ENCODE results near the gene YTHDF1.
A peak's percentile ranks its signal among the peaks of the same experiment; 100 is the strongest.

The YTHDF1 gene

DNA sequence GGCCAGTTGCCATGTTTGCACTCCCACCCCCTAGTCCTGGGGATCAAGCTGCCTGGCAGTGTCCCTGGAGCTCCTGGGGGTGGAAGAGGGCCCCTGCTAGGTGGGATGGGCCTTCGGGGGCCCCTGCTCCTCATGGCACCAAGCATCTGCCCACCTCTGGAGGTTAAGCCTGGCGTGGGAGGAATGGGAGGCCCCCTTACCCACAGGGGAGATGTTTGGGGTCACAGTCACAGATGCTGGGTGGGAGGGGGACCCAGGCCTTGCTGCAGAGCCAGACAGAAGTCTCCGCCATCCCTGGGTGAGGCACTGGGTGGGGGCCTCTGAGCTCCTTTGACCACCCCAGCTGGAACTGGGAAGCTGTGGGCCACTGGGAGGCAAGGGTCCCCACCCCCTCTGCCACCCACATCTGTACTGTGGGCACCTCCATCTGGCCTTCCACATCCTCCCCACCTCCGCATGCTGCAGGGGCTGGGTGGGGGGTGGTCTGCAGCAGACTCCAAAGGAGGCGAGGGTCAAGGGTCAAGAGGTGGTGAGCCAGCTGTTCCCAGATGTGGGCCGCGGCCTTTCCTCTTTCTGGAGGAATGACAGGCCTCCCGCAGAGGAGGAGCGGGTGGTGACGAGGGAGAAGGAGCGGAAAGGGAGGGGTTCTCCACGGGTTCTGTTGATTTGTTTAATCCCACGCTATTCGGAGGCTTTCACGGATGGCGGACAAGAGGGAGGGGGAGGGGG is 41.5 kb downstream of the YTHDF1 start:
- Histone ChIP-seq H3K36me3 (ENCODE audit: low read depth) (no peaks in the 10 kb centered on the region), H3K27ac (ENCODE audit: poor library complexity, severe bottlenecking) (no peak overlapping the region), H3K27me3 (ENCODE audit: insufficient read depth, poor library complexity, severe bottlenecking) (peaks cover 94% of the 10 kb centered on the region), H3K4me3 (ENCODE audit: severe bottlenecking) (no peak overlapping the region), H3K9me3 (ENCODE audit: severe bottlenecking) (no peaks in the 10 kb centered on the region), H3K4me1 (ENCODE audit: insufficient read depth, poor library complexity, severe bottlenecking) (no peaks in the 10 kb centered on the region)
- TF ChIP-seq CTCF (IDR thresholded peaks at IDR 0.05; ENCODE audit: poor library complexity, severe bottlenecking), result no peak
- ATAC-seq (ENCODE audit: low read depth), result no peak
- DNase-seq (ENCODE audit: low spot score), result no peak

DNA sequence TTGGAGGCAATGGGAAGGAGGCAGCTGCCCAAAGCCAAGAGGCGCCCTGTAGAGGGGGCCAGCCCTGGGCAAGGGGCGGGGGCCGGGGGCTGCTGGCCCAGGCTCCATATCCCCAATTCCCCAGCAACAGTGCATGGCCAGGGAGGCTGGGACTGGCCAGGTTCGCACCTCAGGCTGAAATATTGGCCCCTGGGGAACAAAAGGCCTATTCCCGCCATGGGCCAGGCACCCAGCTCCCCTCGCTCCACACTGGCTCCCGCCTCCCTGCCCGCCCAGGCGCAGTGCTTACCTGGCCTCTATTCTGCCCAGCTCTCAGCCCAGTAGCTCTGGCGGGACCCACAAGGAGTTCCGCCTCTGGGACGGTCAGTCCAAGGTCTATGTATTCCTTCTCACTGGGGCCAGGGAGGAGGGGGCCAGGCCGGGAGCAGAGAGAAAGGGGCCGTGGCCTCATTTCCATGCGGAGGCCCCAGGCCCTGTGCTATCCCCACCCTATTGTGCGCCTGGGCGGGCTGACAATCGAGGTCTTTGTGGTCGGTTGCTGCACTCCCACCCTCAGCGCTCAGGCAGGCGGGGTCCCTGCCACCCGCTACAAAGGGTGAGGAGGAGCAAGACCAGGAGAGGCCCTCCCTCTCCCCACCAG is 42.3 kb downstream of the YTHDF1 start:
- Histone ChIP-seq H3K4me3 (ENCODE audit: severe bottlenecking) (no peak overlapping the region), H3K4me1 (ENCODE audit: insufficient read depth, poor library complexity, severe bottlenecking) (no peaks in the 10 kb centered on the region), H3K9me3 (ENCODE audit: severe bottlenecking) (no peaks in the 10 kb centered on the region), H3K36me3 (ENCODE audit: low read depth) (no peaks in the 10 kb centered on the region), H3K27ac (ENCODE audit: poor library complexity, severe bottlenecking) (no peak overlapping the region), H3K27me3 (ENCODE audit: insufficient read depth, poor library complexity, severe bottlenecking) (peaks cover 88% of the 10 kb centered on the region)
- TF ChIP-seq CTCF (IDR thresholded peaks at IDR 0.05; ENCODE audit: poor library complexity, severe bottlenecking), result no peak
- no peak for DNase-seq (ENCODE audit: low spot score)
- ATAC-seq (ENCODE audit: low read depth), result no peak

DNA sequence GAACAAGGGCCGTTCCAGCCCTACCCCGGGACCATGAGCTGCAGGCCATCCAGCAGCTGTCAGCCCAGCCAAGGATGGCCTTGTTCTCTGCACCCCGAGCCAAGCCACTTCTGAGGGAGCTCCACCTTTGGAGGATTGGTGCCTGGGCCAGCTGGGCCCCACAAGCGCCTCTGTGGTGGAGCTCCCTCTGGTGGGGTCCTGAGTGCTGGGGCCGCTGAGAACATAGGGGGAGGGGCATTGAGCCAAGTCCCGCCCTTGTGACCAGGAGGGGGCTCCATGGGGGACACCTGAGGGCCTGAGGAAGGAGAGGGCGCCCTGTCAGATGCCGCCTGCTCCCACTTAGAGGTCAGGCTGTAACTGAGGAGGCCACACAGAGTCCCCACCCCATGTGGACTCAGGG is 43.2 kb downstream of the YTHDF1 start:
- ATAC-seq (ENCODE audit: low read depth) (no peak), DNase-seq (ENCODE audit: low spot score) (no peak)
- Histone ChIP-seq H3K4me1 (ENCODE audit: insufficient read depth, poor library complexity, severe bottlenecking) (no peaks in the 10 kb centered on the region), H3K27me3 (ENCODE audit: insufficient read depth, poor library complexity, severe bottlenecking) (peaks cover 79% of the 10 kb centered on the region), H3K36me3 (ENCODE audit: low read depth) (no peaks in the 10 kb centered on the region), H3K4me3 (ENCODE audit: severe bottlenecking) (no peak overlapping the region), H3K27ac (ENCODE audit: poor library complexity, severe bottlenecking) (no peak overlapping the region), H3K9me3 (ENCODE audit: severe bottlenecking) (no peaks in the 10 kb centered on the region)
- TF ChIP-seq CTCF (IDR thresholded peaks at IDR 0.05; ENCODE audit: poor library complexity, severe bottlenecking), result no peak

DNA sequence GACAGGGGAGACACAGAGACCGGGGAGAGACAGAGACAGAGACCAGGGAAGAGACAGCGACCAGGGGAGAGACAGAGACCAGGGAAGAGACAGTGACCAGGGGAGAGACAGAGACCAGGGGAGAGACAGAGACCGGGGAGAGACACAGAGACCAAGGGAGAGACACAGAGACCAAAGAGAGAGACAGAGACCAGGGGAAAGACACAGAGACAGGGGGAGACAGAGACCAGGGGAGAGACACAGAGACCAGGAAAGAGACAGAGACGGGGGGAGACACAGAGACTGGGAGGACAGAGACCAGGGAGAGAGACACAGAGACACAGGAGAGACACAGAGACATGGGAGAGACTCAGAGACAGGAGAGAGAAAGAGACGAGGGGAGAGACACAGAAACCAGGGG is 43.9 kb downstream of the YTHDF1 start:
- no peak for DNase-seq (ENCODE audit: low spot score)
- Histone ChIP-seq H3K27me3 (ENCODE audit: insufficient read depth, poor library complexity, severe bottlenecking) (peaks cover 72% of the 10 kb centered on the region), H3K4me1 (ENCODE audit: insufficient read depth, poor library complexity, severe bottlenecking) (no peaks in the 10 kb centered on the region), H3K36me3 (ENCODE audit: low read depth) (no peaks in the 10 kb centered on the region), H3K9me3 (ENCODE audit: severe bottlenecking) (no peaks in the 10 kb centered on the region), H3K27ac (ENCODE audit: poor library complexity, severe bottlenecking) (no peak overlapping the region), H3K4me3 (ENCODE audit: severe bottlenecking) (no peak overlapping the region)
- ATAC-seq (ENCODE audit: low read depth), result no peak
- TF ChIP-seq CTCF (IDR thresholded peaks at IDR 0.05; ENCODE audit: poor library complexity, severe bottlenecking), result no peak

- Histone ChIP-seq H3K9me3 (ENCODE audit: severe bottlenecking) (no peaks in the 10 kb centered on the region), H3K4me1 (ENCODE audit: insufficient read depth, poor library complexity, severe bottlenecking) (no peaks in the 10 kb centered on the region), H3K27me3 (ENCODE audit: insufficient read depth, poor library complexity, severe bottlenecking) (peaks cover 49% of the 10 kb centered on the region), H3K27ac (ENCODE audit: poor library complexity, severe bottlenecking) (no peak overlapping the region), H3K4me3 (ENCODE audit: severe bottlenecking) (no peak overlapping the region), H3K36me3 (ENCODE audit: low read depth) (no peaks in the 10 kb centered on the region)
- ATAC-seq (ENCODE audit: low read depth) (0 out of 3 replicates have a peak, but pooled peaks have one; percentile 9), DNase-seq (ENCODE audit: low spot score) (peak; percentile 81)
- TF ChIP-seq CTCF (IDR thresholded peaks at IDR 0.05; ENCODE audit: poor library complexity, severe bottlenecking), result no peak
Observed at GRCh38 chr20:63169681-63170080, 46.2 kb downstream of the YTHDF1 start.

Measured in RWPE2 (cell line).